HEK293 (cell line): ENCODE data around the gene PIGO.

ENCODE experiments used
- PATZ1 ChIP-seq: fragments of 450-650 bp; formaldehyde crosslinking; IDR thresholded peaks from 2 replicates; pipeline ENCODE4 v1.5.1; 2016; ENCODE audit warnings: missing biosample characterization, missing genetic modification characterization
- PRDM2 ChIP-seq: fragments of 450-650 bp; formaldehyde crosslinking; IDR thresholded peaks from 2 replicates; pipeline ENCODE4 v1.5.1; 2016; ENCODE audit warnings: missing biosample characterization, missing genetic modification characterization, borderline replicate concordance
- SCRT2 ChIP-seq: fragments of 450-650 bp; formaldehyde crosslinking; IDR thresholded peaks from 2 replicates; pipeline ENCODE4 v1.5.1; 2016; ENCODE audit warnings: missing biosample characterization, missing genetic modification characterization
- SP2 ChIP-seq: fragments of 450-650 bp; formaldehyde crosslinking; IDR thresholded peaks from 2 replicates; pipeline ENCODE4 v1.5.1; 2016; ENCODE audit warnings: missing biosample characterization, missing genetic modification characterization
- SP7 ChIP-seq: fragments of 450-650 bp; formaldehyde crosslinking; IDR thresholded peaks from 2 replicates; pipeline ENCODE4 v1.5.1; 2016; ENCODE audit warnings: missing biosample characterization, missing genetic modification characterization
- ZBTB7A ChIP-seq: fragments of 450-650 bp; formaldehyde crosslinking; IDR thresholded peaks from 2 replicates; pipeline ENCODE4 v1.5.1; 2016; ENCODE audit warnings: low read depth, missing biosample characterization, missing genetic modification characterization
- ZNF10 ChIP-seq: fragments of 450-650 bp; formaldehyde crosslinking; IDR thresholded peaks from 2 replicates; pipeline ENCODE4 v1.5.1; 2017; ENCODE audit warnings: missing biosample characterization, missing genetic modification characterization
- ZNF112 ChIP-seq: fragments of 450-650 bp; formaldehyde crosslinking; IDR thresholded peaks from 2 replicates; pipeline ENCODE4 v1.5.0; 2017; ENCODE audit warnings: missing biosample characterization, missing genetic modification characterization
- ZNF157 ChIP-seq: fragments of 450-650 bp; formaldehyde crosslinking; IDR thresholded peaks from 2 replicates; pipeline ENCODE4 v1.5.1; 2016; ENCODE audit warnings: missing biosample characterization, missing genetic modification characterization
- ZNF416 ChIP-seq: fragments of 450-650 bp; formaldehyde crosslinking; IDR thresholded peaks from 2 replicates; pipeline ENCODE4 v1.5.1; 2016; ENCODE audit warnings: missing biosample characterization, missing genetic modification characterization
- ZNF423 ChIP-seq: fragments of 450-650 bp; formaldehyde crosslinking; IDR thresholded peaks from 2 replicates; pipeline ENCODE4 v1.5.1; 2016; ENCODE audit warnings: missing biosample characterization, missing genetic modification characterization
- ZNF501 ChIP-seq: fragments of 450-650 bp; formaldehyde crosslinking; IDR thresholded peaks from 2 replicates; pipeline ENCODE4 v1.5.1; 2016; ENCODE audit warnings: missing biosample characterization, missing genetic modification characterization
- ZNF549 ChIP-seq: fragments of 450-650 bp; IDR thresholded peaks from 2 replicates; pipeline ENCODE4 v1.5.1; 2018; ENCODE audit warnings: missing biosample characterization, missing genetic modification characterization, mild to moderate bottlenecking, inconsistent platforms, moderate library complexity
- ZNF624 ChIP-seq: fragments of 450-650 bp; formaldehyde crosslinking; IDR thresholded peaks from 2 replicates; pipeline ENCODE4 v1.5.1; 2017; ENCODE audit warnings: missing biosample characterization, missing genetic modification characterization
- ZNF658 ChIP-seq: fragments of 450-650 bp; formaldehyde crosslinking; IDR thresholded peaks from 2 replicates; pipeline ENCODE4; 2016; ENCODE audit warnings: missing biosample characterization, missing genetic modification characterization
- ZSCAN4 ChIP-seq: fragments of 450-650 bp; formaldehyde crosslinking; IDR thresholded peaks from 2 replicates; pipeline ENCODE4 v1.5.1; 2017; ENCODE audit warnings: missing biosample characterization, missing genetic modification characterization
- TF ChIP-seq, protein P1 (sequence below): fragments of 450-650 bp; formaldehyde crosslinking; conservative IDR thresholded peaks from 2 replicates; pipeline ENCODE4 v1.5.1; 2016; ENCODE audit warnings: low read depth, missing biosample characterization, missing genetic modification characterization
- TF ChIP-seq, protein P2 (sequence below): fragments of 450-650 bp; formaldehyde crosslinking; IDR thresholded peaks from 2 replicates; pipeline ENCODE4 v1.5.1; 2017; ENCODE audit warnings: missing biosample characterization, missing genetic modification characterization
- TF ChIP-seq, protein P3 (sequence below): fragments of 450-650 bp; formaldehyde crosslinking; IDR thresholded peaks from 2 replicates; pipeline ENCODE4 v1.5.1; 2016; ENCODE audit warnings: missing biosample characterization, missing genetic modification characterization
- TF ChIP-seq, protein P4 (sequence below): fragments of 450-650 bp; formaldehyde crosslinking; IDR thresholded peaks from 2 replicates; pipeline ENCODE4 v1.5.1; 2016; ENCODE audit warnings: missing biosample characterization, missing genetic modification characterization

The PIGO gene

GRCh38 chr9:35071814-35072460, 24.5 kb downstream of the PIGO start (continued):
- TF ChIP-seq, protein P1, sequence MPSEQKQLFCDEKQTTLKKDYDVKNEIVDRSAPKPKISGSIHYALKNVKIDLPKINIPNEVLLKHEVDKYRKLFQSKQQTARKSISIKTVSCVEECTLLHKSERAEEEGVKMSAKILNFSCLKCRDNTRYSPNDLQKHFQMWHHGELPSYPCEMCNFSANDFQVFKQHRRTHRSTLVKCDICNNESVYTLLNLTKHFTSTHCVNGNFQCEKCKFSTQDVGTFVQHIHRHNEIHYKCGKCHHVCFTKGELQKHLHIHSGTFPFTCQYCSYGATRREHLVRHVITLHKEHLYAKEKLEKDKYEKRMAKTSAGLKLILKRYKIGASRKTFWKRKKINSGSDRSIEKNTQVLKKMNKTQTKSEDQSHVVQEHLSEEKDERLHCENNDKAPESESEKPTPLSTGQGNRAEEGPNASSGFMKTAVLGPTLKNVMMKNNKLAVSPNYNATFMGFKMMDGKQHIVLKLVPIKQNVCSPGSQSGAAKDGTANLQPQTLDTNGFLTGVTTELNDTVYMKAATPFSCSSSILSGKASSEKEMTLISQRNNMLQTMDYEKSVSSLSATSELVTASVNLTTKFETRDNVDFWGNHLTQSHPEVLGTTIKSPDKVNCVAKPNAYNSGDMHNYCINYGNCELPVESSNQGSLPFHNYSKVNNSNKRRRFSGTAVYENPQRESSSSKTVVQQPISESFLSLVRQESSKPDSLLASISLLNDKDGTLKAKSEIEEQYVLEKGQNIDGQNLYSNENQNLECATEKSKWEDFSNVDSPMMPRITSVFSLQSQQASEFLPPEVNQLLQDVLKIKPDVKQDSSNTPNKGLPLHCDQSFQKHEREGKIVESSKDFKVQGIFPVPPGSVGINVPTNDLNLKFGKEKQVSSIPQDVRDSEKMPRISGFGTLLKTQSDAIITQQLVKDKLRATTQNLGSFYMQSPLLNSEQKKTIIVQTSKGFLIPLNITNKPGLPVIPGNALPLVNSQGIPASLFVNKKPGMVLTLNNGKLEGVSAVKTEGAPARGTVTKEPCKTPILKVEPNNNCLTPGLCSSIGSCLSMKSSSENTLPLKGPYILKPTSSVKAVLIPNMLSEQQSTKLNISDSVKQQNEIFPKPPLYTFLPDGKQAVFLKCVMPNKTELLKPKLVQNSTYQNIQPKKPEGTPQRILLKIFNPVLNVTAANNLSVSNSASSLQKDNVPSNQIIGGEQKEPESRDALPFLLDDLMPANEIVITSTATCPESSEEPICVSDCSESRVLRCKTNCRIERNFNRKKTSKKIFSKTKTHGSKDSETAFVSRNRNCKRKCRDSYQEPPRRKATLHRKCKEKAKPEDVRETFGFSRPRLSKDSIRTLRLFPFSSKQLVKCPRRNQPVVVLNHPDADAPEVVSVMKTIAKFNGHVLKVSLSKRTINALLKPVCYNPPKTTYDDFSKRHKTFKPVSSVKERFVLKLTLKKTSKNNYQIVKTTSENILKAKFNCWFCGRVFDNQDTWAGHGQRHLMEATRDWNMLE, result no peak
- TF ChIP-seq ZNF423 (tag by site-specific recombination) (no peak), ZNF112 (no peak), SP7 (no peak), ZNF549 (tag by site-specific recombination) (no peak), PATZ1 (peak; percentile 77), PRDM2 (tag by site-specific recombination) (no peak), ZNF501 (peak; percentile 21; the same call in 1 of the 2 replicates), ZNF416 (tag by site-specific recombination) (no peak), ZNF658 (tag by site-specific recombination) (no peak), SCRT2 (tag by site-specific recombination) (no peak), SP2 (tag by site-specific recombination) (peak; percentile 79), ZSCAN4 (no peak), ZNF10 (tag by site-specific recombination) (no peak), ZNF157 (no peak), ZNF624 (tag by site-specific recombination) (no peak), ZBTB7A (tag by site-specific recombination) (no peak)
- TF ChIP-seq, protein P2, sequence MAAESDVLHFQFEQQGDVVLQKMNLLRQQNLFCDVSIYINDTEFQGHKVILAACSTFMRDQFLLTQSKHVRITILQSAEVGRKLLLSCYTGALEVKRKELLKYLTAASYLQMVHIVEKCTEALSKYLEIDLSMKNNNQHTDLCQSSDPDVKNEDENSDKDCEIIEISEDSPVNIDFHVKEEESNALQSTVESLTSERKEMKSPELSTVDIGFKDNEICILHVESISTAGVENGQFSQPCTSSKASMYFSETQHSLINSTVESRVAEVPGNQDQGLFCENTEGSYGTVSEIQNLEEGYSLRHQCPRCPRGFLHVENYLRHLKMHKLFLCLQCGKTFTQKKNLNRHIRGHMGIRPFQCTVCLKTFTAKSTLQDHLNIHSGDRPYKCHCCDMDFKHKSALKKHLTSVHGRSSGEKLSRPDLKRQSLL (tag by site-specific recombination), result no peak
- TF ChIP-seq, protein P3, sequence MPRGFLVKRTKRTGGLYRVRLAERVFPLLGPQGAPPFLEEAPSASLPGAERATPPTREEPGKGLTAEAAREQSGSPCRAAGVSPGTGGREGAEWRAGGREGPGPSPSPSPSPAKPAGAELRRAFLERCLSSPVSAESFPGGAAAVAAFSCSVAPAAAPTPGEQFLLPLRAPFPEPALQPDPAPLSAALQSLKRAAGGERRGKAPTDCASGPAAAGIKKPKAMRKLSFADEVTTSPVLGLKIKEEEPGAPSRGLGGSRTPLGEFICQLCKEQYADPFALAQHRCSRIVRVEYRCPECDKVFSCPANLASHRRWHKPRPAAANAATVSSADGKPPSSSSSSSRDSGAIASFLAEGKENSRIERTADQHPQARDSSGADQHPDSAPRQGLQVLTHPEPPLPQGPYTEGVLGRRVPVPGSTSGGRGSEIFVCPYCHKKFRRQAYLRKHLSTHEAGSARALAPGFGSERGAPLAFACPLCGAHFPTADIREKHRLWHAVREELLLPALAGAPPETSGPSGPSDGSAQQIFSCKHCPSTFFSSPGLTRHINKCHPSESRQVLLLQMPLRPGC (tag by site-specific recombination), result no peak
- TF ChIP-seq, protein P4, sequence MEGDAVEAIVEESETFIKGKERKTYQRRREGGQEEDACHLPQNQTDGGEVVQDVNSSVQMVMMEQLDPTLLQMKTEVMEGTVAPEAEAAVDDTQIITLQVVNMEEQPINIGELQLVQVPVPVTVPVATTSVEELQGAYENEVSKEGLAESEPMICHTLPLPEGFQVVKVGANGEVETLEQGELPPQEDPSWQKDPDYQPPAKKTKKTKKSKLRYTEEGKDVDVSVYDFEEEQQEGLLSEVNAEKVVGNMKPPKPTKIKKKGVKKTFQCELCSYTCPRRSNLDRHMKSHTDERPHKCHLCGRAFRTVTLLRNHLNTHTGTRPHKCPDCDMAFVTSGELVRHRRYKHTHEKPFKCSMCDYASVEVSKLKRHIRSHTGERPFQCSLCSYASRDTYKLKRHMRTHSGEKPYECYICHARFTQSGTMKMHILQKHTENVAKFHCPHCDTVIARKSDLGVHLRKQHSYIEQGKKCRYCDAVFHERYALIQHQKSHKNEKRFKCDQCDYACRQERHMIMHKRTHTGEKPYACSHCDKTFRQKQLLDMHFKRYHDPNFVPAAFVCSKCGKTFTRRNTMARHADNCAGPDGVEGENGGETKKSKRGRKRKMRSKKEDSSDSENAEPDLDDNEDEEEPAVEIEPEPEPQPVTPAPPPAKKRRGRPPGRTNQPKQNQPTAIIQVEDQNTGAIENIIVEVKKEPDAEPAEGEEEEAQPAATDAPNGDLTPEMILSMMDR (tag by site-specific recombination), result peak; percentile 79; the same call in 1 of the 2 replicates
